ENCODE data around the gene CPLANE2. TPM values are rescaled to one million over a fixed set of nuclear protein-coding genes. Genes with fewer than 3 reads are reported as not detected.

CPLANE2 gene
- total and polyA plus RNA-seq, 2 of the 4 experiments (the other 2 are of a cell fraction) = 3.2 to 5.8 TPM

DNA sequence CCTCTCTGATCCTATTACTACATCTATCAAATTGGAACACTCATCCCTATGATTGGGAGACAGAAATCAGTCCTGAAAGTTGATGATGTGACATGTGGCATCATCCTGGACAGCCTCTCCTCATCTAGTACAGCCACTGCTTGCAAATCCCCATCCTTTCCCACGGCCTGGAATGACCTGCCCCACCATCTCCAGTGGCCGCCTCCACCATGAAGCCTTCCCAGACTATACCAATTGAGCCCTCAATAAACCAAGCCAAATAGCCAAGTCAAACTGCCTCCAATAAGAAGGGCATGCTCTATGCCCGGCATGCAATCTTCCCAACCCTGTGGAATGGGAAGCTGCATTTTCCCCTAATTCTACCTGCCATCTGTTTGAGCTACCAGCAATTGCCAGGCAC is 24.0 kb downstream of the CPLANE2 start:
- no TSS peak for BruUV-seq (replicated peaks)
- in situ Hi-C loops (cut with MboI; ENCODE audit: low sequenced_read_pairs) (no loop called here), dilution Hi-C loops (cut with HindIII; ENCODE audit: low sequenced_read_pairs, unreplicated experiment) (no loop called here)

More for the DNA sequence above, 24.0 kb downstream of the CPLANE2 start:
- H4K5ac ChIP-seq (ENCODE audit: low read depth, low read length) = no peak overlapping the region
- H2BK120ac ChIP-seq (ENCODE audit: low read depth, low read length) = no peak overlapping the region
- H3K27me3 ChIP-seq (ENCODE audit: control insufficient read depth, insufficient read depth, low read length) = no peaks in the 10 kb centered on the region
- H2BK15ac ChIP-seq (ENCODE audit: low read depth, low read length) = no peak overlapping the region
- no peak overlapping the region for H2AK9ac ChIP-seq (replicated peaks; ENCODE audit: low read depth, low read length, poor library complexity)
- WGBS, 2 experiments (ENCODE audit: extremely low coverage in 2 of 2, insufficient read length in 1 of 2) = 100% methylated on average over 1 of the region's 3 CpGs; no CpG with 5 or more reads in 1 of the 2 experiments
- no peak overlapping the region for H4K91ac ChIP-seq (ENCODE audit: insufficient read depth, low read depth, low read length)
- ChIA-PET POLR2A (ENCODE audit: unreplicated experiment) (no interaction called here), CTCF (no interaction called here)
- no peak overlapping the region for H2AFZ ChIP-seq (replicated peaks; ENCODE audit: low read length, poor library complexity)
- intact Hi-C loops (cut with micrococcal nuclease) = no loop called here
- no peak overlapping the region for H2AK5ac ChIP-seq (ENCODE audit: low read depth, low read length)
- DNase-seq (no peak), ATAC-seq (ENCODE audit: low read depth) (no peak)
- no peak overlapping the region for H2BK20ac ChIP-seq (ENCODE audit: low read depth, low read length)
- no peaks in the 10 kb centered on the region for H4K20me1 ChIP-seq (ENCODE audit: insufficient read depth, low read length)
- H3K18ac ChIP-seq (ENCODE audit: low read depth, low read length) = no peak overlapping the region
- no peaks in the 10 kb centered on the region for H3K79me1 ChIP-seq (ENCODE audit: low read depth in 1 of 2, low read length in 2 of 2)
- H3K4ac ChIP-seq (ENCODE audit: low read depth, low read length) = no peak overlapping the region
- H3K56ac ChIP-seq (ENCODE audit: extremely low read depth, insufficient read depth, low read length) = no peak overlapping the region
- H3K9ac ChIP-seq (ENCODE audit: low read depth, low read length) = no peak overlapping the region
- TF ChIP-seq MAFK (IDR thresholded peaks at IDR 0.05; ENCODE audit: low read depth, low read length) (no peak), CEBPB (IDR thresholded peaks at IDR 0.05; ENCODE audit: low read depth, low read length) (no peak), CHD1 (IDR thresholded peaks at IDR 0.05; ENCODE audit: low read depth, low read length) (no peak), MAZ (IDR thresholded peaks at IDR 0.05; ENCODE audit: borderline replicate concordance, low read depth, low read length) (no peak), BHLHE40 (IDR thresholded peaks at IDR 0.05; ENCODE audit: low read depth, low read length) (no peak), MXI1 (IDR thresholded peaks at IDR 0.05; ENCODE audit: borderline replicate concordance, low read depth, low read length) (no peak), RCOR1 (IDR thresholded peaks at IDR 0.05; ENCODE audit: insufficient replicate concordance, low read length) (no peak), NFE2L2 (IDR thresholded peaks at IDR 0.05; ENCODE audit: low read depth, low read length) (no peak), FOS (IDR thresholded peaks at IDR 0.05; ENCODE audit: low read depth, low read length) (no peak)
- TF ChIP-seq, protein P1, sequence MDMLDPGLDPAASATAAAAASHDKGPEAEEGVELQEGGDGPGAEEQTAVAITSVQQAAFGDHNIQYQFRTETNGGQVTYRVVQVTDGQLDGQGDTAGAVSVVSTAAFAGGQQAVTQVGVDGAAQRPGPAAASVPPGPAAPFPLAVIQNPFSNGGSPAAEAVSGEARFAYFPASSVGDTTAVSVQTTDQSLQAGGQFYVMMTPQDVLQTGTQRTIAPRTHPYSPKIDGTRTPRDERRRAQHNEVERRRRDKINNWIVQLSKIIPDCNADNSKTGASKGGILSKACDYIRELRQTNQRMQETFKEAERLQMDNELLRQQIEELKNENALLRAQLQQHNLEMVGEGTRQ (IDR thresholded peaks at IDR 0.05; ENCODE audit: low read depth, low read length) = no peak
- TF ChIP-seq, protein P2, sequence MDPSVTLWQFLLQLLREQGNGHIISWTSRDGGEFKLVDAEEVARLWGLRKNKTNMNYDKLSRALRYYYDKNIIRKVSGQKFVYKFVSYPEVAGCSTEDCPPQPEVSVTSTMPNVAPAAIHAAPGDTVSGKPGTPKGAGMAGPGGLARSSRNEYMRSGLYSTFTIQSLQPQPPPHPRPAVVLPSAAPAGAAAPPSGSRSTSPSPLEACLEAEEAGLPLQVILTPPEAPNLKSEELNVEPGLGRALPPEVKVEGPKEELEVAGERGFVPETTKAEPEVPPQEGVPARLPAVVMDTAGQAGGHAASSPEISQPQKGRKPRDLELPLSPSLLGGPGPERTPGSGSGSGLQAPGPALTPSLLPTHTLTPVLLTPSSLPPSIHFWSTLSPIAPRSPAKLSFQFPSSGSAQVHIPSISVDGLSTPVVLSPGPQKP (IDR thresholded peaks at IDR 0.05; ENCODE audit: borderline replicate concordance, low read depth, low read length) = no peak
- TF ChIP-seq, protein P3, sequence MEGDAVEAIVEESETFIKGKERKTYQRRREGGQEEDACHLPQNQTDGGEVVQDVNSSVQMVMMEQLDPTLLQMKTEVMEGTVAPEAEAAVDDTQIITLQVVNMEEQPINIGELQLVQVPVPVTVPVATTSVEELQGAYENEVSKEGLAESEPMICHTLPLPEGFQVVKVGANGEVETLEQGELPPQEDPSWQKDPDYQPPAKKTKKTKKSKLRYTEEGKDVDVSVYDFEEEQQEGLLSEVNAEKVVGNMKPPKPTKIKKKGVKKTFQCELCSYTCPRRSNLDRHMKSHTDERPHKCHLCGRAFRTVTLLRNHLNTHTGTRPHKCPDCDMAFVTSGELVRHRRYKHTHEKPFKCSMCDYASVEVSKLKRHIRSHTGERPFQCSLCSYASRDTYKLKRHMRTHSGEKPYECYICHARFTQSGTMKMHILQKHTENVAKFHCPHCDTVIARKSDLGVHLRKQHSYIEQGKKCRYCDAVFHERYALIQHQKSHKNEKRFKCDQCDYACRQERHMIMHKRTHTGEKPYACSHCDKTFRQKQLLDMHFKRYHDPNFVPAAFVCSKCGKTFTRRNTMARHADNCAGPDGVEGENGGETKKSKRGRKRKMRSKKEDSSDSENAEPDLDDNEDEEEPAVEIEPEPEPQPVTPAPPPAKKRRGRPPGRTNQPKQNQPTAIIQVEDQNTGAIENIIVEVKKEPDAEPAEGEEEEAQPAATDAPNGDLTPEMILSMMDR (conservative IDR thresholded peaks at IDR 0.05; ENCODE audit: low read depth, low read length) = no peak
- 0 out of 2 replicates have a peak, but pooled peaks cover 5% of the 10 kb centered on the region for H3K9me1 ChIP-seq (ENCODE audit: insufficient read depth, low read length)
- no peak overlapping the region for H3K27ac ChIP-seq (ENCODE audit: insufficient read depth, low read length)
- no peaks in the 10 kb centered on the region for H3K4me1 ChIP-seq (ENCODE audit: control insufficient read depth, insufficient read depth, low read length)
- H3K9me3 ChIP-seq (ENCODE audit: control insufficient read depth, insufficient read depth, low read length) = no peaks in the 10 kb centered on the region
- no peak overlapping the region for H3K4me2 ChIP-seq (ENCODE audit: low read depth, low read length)
- H3K14ac ChIP-seq (replicated peaks; ENCODE audit: low read depth, low read length) = no peak overlapping the region
- no peak overlapping the region for H3K23ac ChIP-seq (ENCODE audit: low read depth, low read length)
- no peaks in the 10 kb centered on the region for H3K36me3 ChIP-seq (ENCODE audit: control insufficient read depth, insufficient read depth, low read length)
- H3K4me3 ChIP-seq (ENCODE audit: insufficient read depth, low read depth, low read length) = no peak overlapping the region
- H2BK5ac ChIP-seq (ENCODE audit: low read depth, low read length, poor library complexity, severe bottlenecking) = no peak overlapping the region
- no peak overlapping the region for H4K8ac ChIP-seq (ENCODE audit: low read depth in 2 of 2, low read length in 2 of 2)

Measured in IMR-90 (cell line).